ENCODE results near the gene CD1E.
"Not testable (repeated sequence)": the region's sequence is repeated elsewhere in the genome, so short reads cannot be mapped to it uniquely, and the experiment has no call there.

- not testable (repeated sequence) for TF ChIP-seq POLR2A (IDR thresholded peaks at IDR 0.05); CTCF (IDR thresholded peaks at IDR 0.05 in 8 of 11, conservative IDR thresholded peaks at IDR 0.05 in 3 of 11)
These were observed 4.7 kb upstream of the CD1E start for GRCh38 chr1:158348946-158349345.
